OCI-LY3 (cell line): ENCODE data around the gene PC.

Experiments used
- H2AFZ ChIP-seq: fragments of 200-600, 300-600 bp; shearing (Covaris generic); 2 replicates; pipeline ENCODE4 v1.6.0; 2014; ENCODE audit warnings: antibody characterized with exemption, low read depth, low read length
- H3K27ac ChIP-seq: fragments of 200-600, 300-600 bp; sonication (generic); 2 replicates; pipeline ENCODE4 v1.5.1; 2014; ENCODE audit warnings: mild to moderate bottlenecking, low read length, moderate library complexity, mixed read lengths
- H3K27me3 ChIP-seq: fragments of 200-600, 300-600 bp; sonication (generic); 2 replicates; pipeline ENCODE4 v1.6.1; 2014; ENCODE audit warnings: low read depth, low read length, mixed read lengths
- H3K36me3 ChIP-seq: fragments of 200-600, 300-600 bp; sonication (generic); replicated peaks from 2 replicates; pipeline ENCODE3; 2014; ENCODE audit warnings: low read depth, low read length, mixed read lengths
- H3K4me1 ChIP-seq: fragments of 300-600, 200-600 bp; sonication (generic); 2 replicates; pipeline ENCODE4 v1.6.1; 2014; ENCODE audit warnings: low read length, mixed read lengths
- H3K4me2 ChIP-seq: fragments of 200-600, 300-600 bp; sonication (generic); 2 replicates; pipeline ENCODE4 v1.6.1; 2014; ENCODE audit warnings: low read length, mixed read lengths
- H3K4me3 ChIP-seq: fragments of 300-600, 200-600 bp; sonication (generic); 2 replicates; pipeline ENCODE4 v1.5.1; 2014; ENCODE audit warnings: antibody characterized with exemption, mild to moderate bottlenecking, low read length, moderate library complexity
- H3K79me2 ChIP-seq: fragments of 300-600, 200-600 bp; shearing (Covaris generic); 2 replicates; pipeline ENCODE4 v1.6.1; 2014; ENCODE audit warnings: mild to moderate bottlenecking, low read length, mixed read lengths
- H3K9ac ChIP-seq: fragments of 300-600, 200-600 bp; shearing (Covaris generic); 2 replicates; pipeline ENCODE4 v1.6.0; 2014; ENCODE audit warnings: mild to moderate bottlenecking, low read length, moderate library complexity
- H3K9me3 ChIP-seq: fragments of 200-600, 300-600 bp; shearing (Covaris generic); 2 replicates; pipeline ENCODE4 v1.6.1; 2014; ENCODE audit warnings: low read length, mixed read lengths; ENCODE audit not compliant: insufficient read depth
- H4K20me1 ChIP-seq: fragments of 200-600, 300-600 bp; sonication (generic); 2 replicates; pipeline ENCODE4 v1.6.1; 2016; ENCODE audit warnings: low read length, mixed read lengths; ENCODE audit not compliant: insufficient read depth
- CTCF ChIP-seq: fragments of 200-600, 300-600 bp; sonication (generic); IDR thresholded peaks from 2 replicates; pipeline ENCODE4 v1.5.1; 2014; ENCODE audit warnings: antibody characterized with exemption, low read length, low read depth
- EZH2phosphoT487 ChIP-seq: fragments of 200-600 bp; shearing (Covaris generic); IDR thresholded peaks from 2 replicates; pipeline ENCODE4 v1.6.1; 2018; ENCODE audit warnings: antibody characterized with exemption, mixed run types, low read depth

Gene PC

GRCh38 chr11:66956689-66957290, 1.4 kb downstream of the PC start:
- Histone ChIP-seq H4K20me1 (no peaks in the 10 kb centered on the region), H3K36me3 (no peaks in the 10 kb centered on the region), H3K4me1 (peaks cover 5% of the 10 kb centered on the region; the same call in 1 of the 2 replicates), H2AFZ (no peak overlapping the region), H3K27me3 (0 out of 2 replicates have a peak, but pooled peaks cover 11% of the 10 kb centered on the region), H3K4me3 (no peak overlapping the region), H3K4me2 (no peak overlapping the region), H3K27ac (no peak overlapping the region), H3K9ac (no peak overlapping the region), H3K9me3 (no peaks in the 10 kb centered on the region), H3K79me2 (no peaks in the 10 kb centered on the region)
- TF ChIP-seq CTCF: no peak
- no peak for TF ChIP-seq EZH2phosphoT487

DNA sequence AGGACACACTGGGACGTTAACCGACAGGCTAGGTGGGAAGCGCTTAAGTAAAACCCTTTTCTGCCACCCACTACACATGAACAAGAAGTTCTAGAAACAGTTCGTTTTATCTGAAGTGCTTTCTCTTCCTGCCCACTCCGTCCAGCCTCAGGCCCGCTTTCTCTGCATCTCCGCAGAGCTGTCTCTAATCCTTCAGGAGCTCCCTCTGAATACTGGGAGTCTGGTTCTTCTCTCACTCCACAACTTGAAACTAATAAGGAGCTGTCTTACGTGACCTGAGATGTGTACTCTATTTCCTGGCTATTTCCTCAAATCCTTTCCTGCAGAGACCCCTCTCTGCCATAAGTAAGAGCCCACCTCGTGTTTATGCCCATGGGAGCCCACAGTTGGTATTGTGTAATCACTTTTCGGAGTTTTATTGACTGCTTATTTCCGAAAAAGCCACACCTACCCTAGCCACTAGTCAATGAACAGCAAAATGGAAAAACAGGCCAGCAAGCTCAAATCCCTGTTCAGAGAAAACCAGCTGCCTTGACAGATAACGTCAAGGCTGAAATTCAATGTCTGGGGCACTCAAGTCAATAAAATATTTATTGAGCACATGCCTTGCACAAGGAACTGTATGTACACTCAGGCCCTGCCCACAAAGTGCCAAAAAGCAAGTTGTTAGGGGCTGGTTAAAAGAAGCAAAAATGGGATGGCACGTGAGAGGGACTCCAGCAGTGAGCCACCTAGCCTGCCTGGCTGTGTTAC, 4.9 kb downstream of the PC start:
- Histone ChIP-seq H3K27ac (no peak overlapping the region), H3K4me1 (peaks cover 2% of the 10 kb centered on the region; the same call in 1 of the 2 replicates), H4K20me1 (no peaks in the 10 kb centered on the region), H3K9me3 (no peaks in the 10 kb centered on the region), H2AFZ (no peak overlapping the region), H3K79me2 (no peaks in the 10 kb centered on the region), H3K4me2 (no peak overlapping the region), H3K4me3 (no peak overlapping the region), H3K27me3 (peaks cover 14% of the 10 kb centered on the region; the same call in 1 of the 2 replicates), H3K36me3 (no peaks in the 10 kb centered on the region), H3K9ac (no peak overlapping the region)
- TF ChIP-seq CTCF (no peak), EZH2phosphoT487 (no peak)

GRCh38 chr11:66951927-66952337, 6.3 kb downstream of the PC start:
- Histone ChIP-seq H3K9ac (no peak overlapping the region), H3K4me1 (peaks cover 2% of the 10 kb centered on the region; the same call in 1 of the 2 replicates), H3K9me3 (no peaks in the 10 kb centered on the region)

More at GRCh38 chr11:66951927-66952337, 6.3 kb downstream of the PC start:
- TF ChIP-seq EZH2phosphoT487 (no peak), CTCF (no peak)
- no peak overlapping the region for H3K27ac ChIP-seq
- no peaks in the 10 kb centered on the region for H4K20me1 ChIP-seq
- no peaks in the 10 kb centered on the region for H3K36me3 ChIP-seq
- H2AFZ ChIP-seq: no peak overlapping the region
- H3K27me3 ChIP-seq: peaks cover 14% of the 10 kb centered on the region; the same call in 1 of the 2 replicates
- H3K4me2 ChIP-seq: no peak overlapping the region
- no peaks in the 10 kb centered on the region for H3K79me2 ChIP-seq
- no peak overlapping the region for H3K4me3 ChIP-seq
